SU-DHL-6 (cell line): Measurements from ENCODE around the gene MRTFB.

Experiments used
- EZH2phosphoT487 ChIP-seq: fragments of 200-600 bp; sonication (generic), shearing (Covaris generic); conservative IDR thresholded peaks from 2 replicates; pipeline ENCODE4 v1.6.1; 2018; ENCODE audit warnings: mild to moderate bottlenecking, antibody characterized with exemption, low read length, moderate library complexity, mixed read lengths
- TF ChIP-seq, protein P1 (sequence below): fragments of 200-600 bp; sonication (generic); IDR thresholded peaks from one replicate; pipeline ENCODE4 v1.5.1; 2017; ENCODE audit warnings: antibody characterized with exemption, mild to moderate bottlenecking, low read length, moderate library complexity; ENCODE audit not compliant: insufficient read depth, poor library complexity, severe bottlenecking

DNA sequence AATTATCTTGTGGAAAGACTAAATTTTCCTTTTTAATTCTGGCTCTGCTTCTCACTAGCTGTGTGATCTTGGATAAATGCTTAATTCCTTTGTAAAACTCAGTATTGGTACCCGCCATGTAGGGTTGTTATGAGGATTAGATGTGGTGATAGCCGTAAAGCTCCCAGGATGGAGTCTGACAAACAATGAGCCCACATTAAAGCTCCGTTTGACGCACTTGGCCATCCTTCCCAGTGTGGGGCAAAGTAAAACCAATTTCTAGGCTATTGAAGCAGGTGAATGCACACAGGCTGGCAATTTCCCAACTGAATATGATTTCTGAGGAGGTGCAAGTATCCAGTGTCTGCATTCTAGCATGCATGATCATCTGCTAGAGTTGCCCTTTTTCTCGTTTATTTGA, 123.6 kb downstream of the MRTFB start:
- TF ChIP-seq, protein P1, sequence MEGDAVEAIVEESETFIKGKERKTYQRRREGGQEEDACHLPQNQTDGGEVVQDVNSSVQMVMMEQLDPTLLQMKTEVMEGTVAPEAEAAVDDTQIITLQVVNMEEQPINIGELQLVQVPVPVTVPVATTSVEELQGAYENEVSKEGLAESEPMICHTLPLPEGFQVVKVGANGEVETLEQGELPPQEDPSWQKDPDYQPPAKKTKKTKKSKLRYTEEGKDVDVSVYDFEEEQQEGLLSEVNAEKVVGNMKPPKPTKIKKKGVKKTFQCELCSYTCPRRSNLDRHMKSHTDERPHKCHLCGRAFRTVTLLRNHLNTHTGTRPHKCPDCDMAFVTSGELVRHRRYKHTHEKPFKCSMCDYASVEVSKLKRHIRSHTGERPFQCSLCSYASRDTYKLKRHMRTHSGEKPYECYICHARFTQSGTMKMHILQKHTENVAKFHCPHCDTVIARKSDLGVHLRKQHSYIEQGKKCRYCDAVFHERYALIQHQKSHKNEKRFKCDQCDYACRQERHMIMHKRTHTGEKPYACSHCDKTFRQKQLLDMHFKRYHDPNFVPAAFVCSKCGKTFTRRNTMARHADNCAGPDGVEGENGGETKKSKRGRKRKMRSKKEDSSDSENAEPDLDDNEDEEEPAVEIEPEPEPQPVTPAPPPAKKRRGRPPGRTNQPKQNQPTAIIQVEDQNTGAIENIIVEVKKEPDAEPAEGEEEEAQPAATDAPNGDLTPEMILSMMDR, result no peak
- no peak for TF ChIP-seq EZH2phosphoT487
